SK-N-SH treated with all-trans-retinoic acid at 6 μM for 48 hours (cell line): ENCODE results near the gene ZNF519.

Experiments
- ATAC-seq: fragments of 200-7000 bp; cut with Tn5 transposase; 3 replicates; pipeline ENCODE4 v1.9.1; 2020; ENCODE audit warnings: mild to moderate bottlenecking, moderate library complexity
- ARNTL ChIP-seq: fragments of 450-650 bp; formaldehyde crosslinking; IDR thresholded peaks from 2 replicates; pipeline ENCODE4 v1.5.0; 2020; ENCODE audit warnings: low read depth, mild to moderate bottlenecking, moderate library complexity, borderline replicate concordance
- BACH2 ChIP-seq: fragments of 250-450 bp; sonication (Bioruptor Pico); IDR thresholded peaks from 2 replicates; pipeline ENCODE4 v1.9.0; 2021; ENCODE audit warnings: mild to moderate bottlenecking, borderline replicate concordance
- CREB5 ChIP-seq: fragments of 250-450 bp; sonication (Bioruptor Pico); IDR thresholded peaks from 2 replicates; pipeline ENCODE4 v1.5.1; 2020; ENCODE audit warnings: low read depth, mild to moderate bottlenecking, moderate library complexity
- CSDC2 ChIP-seq: fragments of 250-450 bp; sonication (Bioruptor Pico); IDR thresholded peaks from 2 replicates; pipeline ENCODE4 v1.5.0; 2020; ENCODE audit warnings: mild to moderate bottlenecking, moderate library complexity
- CSRNP3 ChIP-seq: fragments of 250-450 bp; sonication (Bioruptor Pico); IDR thresholded peaks from 2 replicates; pipeline ENCODE4 v1.5.1; 2021; ENCODE audit warnings: mild to moderate bottlenecking, moderate library complexity
- ESRRG ChIP-seq: fragments of 250-450 bp; sonication (Bioruptor Pico); IDR thresholded peaks from 2 replicates; pipeline ENCODE4 v1.6.1; 2021; ENCODE audit warnings: mild to moderate bottlenecking
- GLIS3 ChIP-seq: fragments of 250-450 bp; sonication (Bioruptor Pico); IDR thresholded peaks from 2 replicates; pipeline ENCODE4 v1.5.0; 2020; ENCODE audit warnings: mild to moderate bottlenecking, moderate library complexity
- OSR1 ChIP-seq: fragments of 250-450 bp; sonication (Bioruptor Pico); IDR thresholded peaks from 2 replicates; pipeline ENCODE4 v1.8.0; 2022; ENCODE audit warnings: moderate library complexity, mild to moderate bottlenecking, inconsistent platforms
- PATZ1 ChIP-seq: fragments of 250-450 bp; sonication (Bioruptor Pico); IDR thresholded peaks from 2 replicates; pipeline ENCODE4 v1.8.0; 2020; ENCODE audit warnings: mild to moderate bottlenecking, moderate library complexity, borderline replicate concordance
- POU6F1 ChIP-seq: fragments of 250-450 bp; sonication (Bioruptor Pico); IDR thresholded peaks from 2 replicates; pipeline ENCODE4 v1.8.0; 2021; ENCODE audit warnings: low read depth, mild to moderate bottlenecking, moderate library complexity, borderline replicate concordance
- PPARA ChIP-seq: fragments of 250-450 bp; sonication (Bioruptor Pico); IDR thresholded peaks from 2 replicates; pipeline ENCODE4 v1.5.0; 2020; ENCODE audit warnings: mild to moderate bottlenecking, borderline replicate concordance
- RARB ChIP-seq: fragments of 250-450 bp; sonication (Bioruptor Pico); IDR thresholded peaks from 2 replicates; pipeline ENCODE4 v1.8.0; 2021; ENCODE audit warnings: mild to moderate bottlenecking, moderate library complexity
- SNAI2 ChIP-seq: fragments of 250-450 bp; sonication (Bioruptor Pico); IDR thresholded peaks from 2 replicates; pipeline ENCODE4 v1.5.0; 2020; ENCODE audit warnings: mild to moderate bottlenecking, moderate library complexity
- TCF4 ChIP-seq: fragments of 250-450 bp; sonication (Bioruptor Pico); IDR thresholded peaks from 2 replicates; pipeline ENCODE4 v1.8.0; 2021; ENCODE audit warnings: mild to moderate bottlenecking, moderate library complexity, borderline replicate concordance
- TOX ChIP-seq: fragments of 250-450 bp; sonication (Bioruptor Pico); IDR thresholded peaks from 2 replicates; pipeline ENCODE4 v1.8.0; 2021; ENCODE audit warnings: mild to moderate bottlenecking, moderate library complexity, borderline replicate concordance
- TSHZ2 ChIP-seq: fragments of 250-450 bp; sonication (Bioruptor Pico); IDR thresholded peaks from 2 replicates; pipeline ENCODE4 v1.5.0; 2020; ENCODE audit warnings: mild to moderate bottlenecking, moderate library complexity
- ZC3H10 ChIP-seq: fragments of 250-450 bp; sonication (Bioruptor Pico); IDR thresholded peaks from 2 replicates; pipeline ENCODE4 v1.5.1; 2021; ENCODE audit warnings: mild to moderate bottlenecking, moderate library complexity
- ZFP3 ChIP-seq: fragments of 250-450 bp; sonication (Bioruptor Pico); IDR thresholded peaks from 2 replicates; pipeline ENCODE4 v1.5.0; 2020; ENCODE audit warnings: mild to moderate bottlenecking, moderate library complexity
- ZFP30 ChIP-seq: fragments of 450-650 bp; formaldehyde crosslinking; IDR thresholded peaks from 2 replicates; pipeline ENCODE4 v1.5.0; 2022; ENCODE audit warnings: mild to moderate bottlenecking, moderate library complexity
- ZNF70 ChIP-seq: fragments of 450-650 bp; formaldehyde crosslinking; IDR thresholded peaks from 2 replicates; pipeline ENCODE4 v1.5.0; 2020; ENCODE audit warnings: mild to moderate bottlenecking, moderate library complexity
- ZNF8 ChIP-seq: fragments of 450-650 bp; formaldehyde crosslinking; IDR thresholded peaks from 2 replicates; pipeline ENCODE4 v1.5.0; 2020; ENCODE audit warnings: mild to moderate bottlenecking, moderate library complexity

ZNF519 gene

GRCh38 chr18:14098428-14098827 is 33.8 kb downstream of the ZNF519 start:
- TF ChIP-seq ZFP3 (CRISPR knock-in tag) (no peak), ZNF8 (CRISPR knock-in tag) (no peak), ZFP30 (CRISPR knock-in tag) (no peak), PATZ1 (CRISPR knock-in tag) (no peak)
- TF ChIP-seq, all 23 proteins: peak for 0
- ATAC-seq: no peak

- no peak for TF ChIP-seq ZFP3 (CRISPR knock-in tag)
- TF ChIP-seq CREB5 (CRISPR knock-in tag): no peak
- TF ChIP-seq ARNTL: no peak
- no peak for TF ChIP-seq OSR1 (CRISPR knock-in tag)
- no peak for TF ChIP-seq SNAI2 (CRISPR knock-in tag)
- TF ChIP-seq CSDC2: no peak
- no peak for TF ChIP-seq TSHZ2 (CRISPR knock-in tag)
- TF ChIP-seq TOX (CRISPR knock-in tag): no peak
- TF ChIP-seq PPARA: no peak
- TF ChIP-seq RARB (CRISPR knock-in tag): no peak
- no peak for TF ChIP-seq TCF4 (CRISPR knock-in tag)
- no peak for TF ChIP-seq ESRRG (CRISPR knock-in tag)
- no peak for TF ChIP-seq POU6F1 (CRISPR knock-in tag)
- TF ChIP-seq BACH2 (CRISPR knock-in tag): no peak
- TF ChIP-seq ZNF70 (CRISPR knock-in tag): no peak
- TF ChIP-seq GLIS3 (CRISPR knock-in tag): no peak
- no peak for TF ChIP-seq PATZ1 (CRISPR knock-in tag)
- no peak for TF ChIP-seq ZFP30 (CRISPR knock-in tag)
- no peak for TF ChIP-seq CSRNP3
- TF ChIP-seq ZC3H10: no peak
- ATAC-seq: no peak
Observed at GRCh38 chr18:14097761-14098160, 34.5 kb downstream of the ZNF519 start.
